Breast epithelium (tissue), 3 donors: ENCODE results near the gene LDLRAD4.

Source experiments
- POLR2A ChIP-seq: fragments of 450-650 bp; IDR thresholded peaks from one replicate; pipeline ENCODE4 v1.6.1; 2016; ENCODE audit warnings: antibody characterized with exemption, mild to moderate bottlenecking, moderate library complexity
- TF ChIP-seq, protein P1 (sequence below), 3 donors: fragments of 450-650 bp; IDR thresholded peaks; one replicate each; pipeline ENCODE4 v1.5.1; 2016 to 2017; ENCODE audit warnings: antibody characterized with exemption in 3 of 3, mild to moderate bottlenecking in 3 of 3, moderate library complexity in 3 of 3

DNA sequence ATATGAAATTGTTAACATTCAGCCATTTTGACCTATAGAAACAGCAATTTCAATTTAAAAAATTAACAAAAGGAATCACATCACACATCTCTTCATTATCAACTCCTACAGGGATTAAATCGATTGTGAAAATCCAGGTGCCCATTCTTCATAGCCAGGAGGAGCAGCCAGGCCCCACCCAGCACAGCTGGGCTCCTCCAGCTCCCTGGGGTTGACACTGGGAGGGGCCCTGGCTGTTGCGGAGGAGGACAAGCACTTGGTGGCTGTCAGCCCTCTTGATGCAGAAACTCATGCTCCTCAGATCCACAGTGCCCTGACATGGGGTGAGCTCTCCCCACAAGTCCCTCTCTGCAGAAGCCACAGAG, 408.0 kb downstream of the LDLRAD4 start:
- TF ChIP-seq, protein P1, sequence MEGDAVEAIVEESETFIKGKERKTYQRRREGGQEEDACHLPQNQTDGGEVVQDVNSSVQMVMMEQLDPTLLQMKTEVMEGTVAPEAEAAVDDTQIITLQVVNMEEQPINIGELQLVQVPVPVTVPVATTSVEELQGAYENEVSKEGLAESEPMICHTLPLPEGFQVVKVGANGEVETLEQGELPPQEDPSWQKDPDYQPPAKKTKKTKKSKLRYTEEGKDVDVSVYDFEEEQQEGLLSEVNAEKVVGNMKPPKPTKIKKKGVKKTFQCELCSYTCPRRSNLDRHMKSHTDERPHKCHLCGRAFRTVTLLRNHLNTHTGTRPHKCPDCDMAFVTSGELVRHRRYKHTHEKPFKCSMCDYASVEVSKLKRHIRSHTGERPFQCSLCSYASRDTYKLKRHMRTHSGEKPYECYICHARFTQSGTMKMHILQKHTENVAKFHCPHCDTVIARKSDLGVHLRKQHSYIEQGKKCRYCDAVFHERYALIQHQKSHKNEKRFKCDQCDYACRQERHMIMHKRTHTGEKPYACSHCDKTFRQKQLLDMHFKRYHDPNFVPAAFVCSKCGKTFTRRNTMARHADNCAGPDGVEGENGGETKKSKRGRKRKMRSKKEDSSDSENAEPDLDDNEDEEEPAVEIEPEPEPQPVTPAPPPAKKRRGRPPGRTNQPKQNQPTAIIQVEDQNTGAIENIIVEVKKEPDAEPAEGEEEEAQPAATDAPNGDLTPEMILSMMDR (IDR thresholded peaks at IDR 0.05), result no peak
- TF ChIP-seq POLR2A, result no peak
